Skin epidermis (tissue), 12 donors: ENCODE results near the gene MYO5A.
"Not testable (repeated sequence)": the region's sequence is repeated elsewhere in the genome, so short reads cannot be mapped to it uniquely, and the experiment has no call there.

ENCODE experiments used
- H3K27ac ChIP-seq, 21 experiments: fragments of 200-600 bp; sonication (generic) in 11 of 21; one replicate each; pipeline ENCODE4 v1.5.0; 2020; ENCODE audit warnings: mild to moderate bottlenecking in 3 of 21, inconsistent platforms in 2 of 21, moderate library complexity in 2 of 21
- H3K4me3 ChIP-seq, 7 experiments: fragments of 200-600 bp; sonication (generic) in 2 of 7; one replicate each; pipeline ENCODE4 v1.5.0; 2020; ENCODE audit warnings: inconsistent platforms in 2 of 7, mild to moderate bottlenecking in 2 of 7, moderate library complexity in 1 of 7

The MYO5A gene

GRCh38 chr15:52439042-52439441 is 89.6 kb downstream of the MYO5A start:
- not testable (repeated sequence) for H3K4me3 ChIP-seq

GRCh38 chr15:52438047-52438446 is 90.6 kb downstream of the MYO5A start:
- H3K27ac ChIP-seq, result peak overlapping the region in 3 of 21 experiments; percentile 5 to 54 (median 13)
- H3K4me3 ChIP-seq, result no peak overlapping the region

More at GRCh38 chr15:52439042-52439441, 89.6 kb downstream of the MYO5A start:
- H3K27ac ChIP-seq, result not testable (repeated sequence)

- Histone ChIP-seq H3K27ac (peak overlapping the region in 1 of 21 experiments; percentile 5), H3K4me3 (no peak overlapping the region)
These were observed 91.0 kb downstream of the MYO5A start for GRCh38 chr15:52437646-52438045.

GRCh38 chr15:52436981-52437380 is 91.7 kb downstream of the MYO5A start:
- H3K27ac ChIP-seq, result no peak overlapping the region

GRCh38 chr15:52434885-52435284 is 93.8 kb downstream of the MYO5A start:
- Histone ChIP-seq H3K4me3 (no peak overlapping the region), H3K27ac (no peak overlapping the region)

More at GRCh38 chr15:52436981-52437380, 91.7 kb downstream of the MYO5A start:
- no peak overlapping the region for H3K4me3 ChIP-seq

- Histone ChIP-seq H3K27ac (no peak overlapping the region), H3K4me3 (no peak overlapping the region)
These were observed 100.4 kb downstream of the MYO5A start for GRCh38 chr15:52428297-52428696.

- H3K27ac ChIP-seq, result no peak overlapping the region
- no peak overlapping the region for H3K4me3 ChIP-seq
These were observed 100.9 kb downstream of the MYO5A start for GRCh38 chr15:52427804-52428203.

- Histone ChIP-seq H3K4me3 (no peak overlapping the region), H3K27ac (no peak overlapping the region)
These were observed 103.7 kb downstream of the MYO5A start for GRCh38 chr15:52424856-52425431.

GRCh38 chr15:52423852-52424251 is 104.8 kb downstream of the MYO5A start:
- H3K27ac ChIP-seq, result no peak overlapping the region
- H3K4me3 ChIP-seq, result no peak overlapping the region

GRCh38 chr15:52422001-52422400 is 106.7 kb downstream of the MYO5A start:
- H3K27ac ChIP-seq, result no peak overlapping the region
- no peak overlapping the region for H3K4me3 ChIP-seq

- no peak overlapping the region for H3K27ac ChIP-seq
- no peak overlapping the region for H3K4me3 ChIP-seq
These were observed 107.7 kb downstream of the MYO5A start for GRCh38 chr15:52421029-52421428.

- H3K4me3 ChIP-seq, result no peak overlapping the region
- H3K27ac ChIP-seq, result no peak overlapping the region
These were observed 109.2 kb downstream of the MYO5A start for GRCh38 chr15:52419494-52419893.

- no peak overlapping the region for H3K4me3 ChIP-seq
- no peak overlapping the region for H3K27ac ChIP-seq
These were observed 110.7 kb downstream of the MYO5A start for GRCh38 chr15:52417957-52418356.

GRCh38 chr15:52417521-52417920 is 111.2 kb downstream of the MYO5A start:
- no peak overlapping the region for H3K4me3 ChIP-seq
- no peak overlapping the region for H3K27ac ChIP-seq

- not testable (repeated sequence) for H3K4me3 ChIP-seq
These were observed 112.1 kb downstream of the MYO5A start for GRCh38 chr15:52416566-52416965.

GRCh38 chr15:52415628-52416027 is 113.1 kb downstream of the MYO5A start:
- Histone ChIP-seq H3K4me3 (no peak overlapping the region), H3K27ac (peak overlapping the region in 4 of 21 experiments; percentile 21 to 62 (median 40))

More at GRCh38 chr15:52416566-52416965, 112.1 kb downstream of the MYO5A start:
- H3K27ac ChIP-seq, result peak overlapping the region in 2 of 21 experiments; percentile 45 to 62

GRCh38 chr15:52414936-52415335 is 113.7 kb downstream of the MYO5A start:
- H3K27ac ChIP-seq, result peak overlapping the region in 2 of 21 experiments; percentile 35 to 62

GRCh38 chr15:52408823-52409222 is 119.9 kb downstream of the MYO5A start:
- H3K4me3 ChIP-seq, result no peak overlapping the region
- no peak overlapping the region for H3K27ac ChIP-seq

More at GRCh38 chr15:52414936-52415335, 113.7 kb downstream of the MYO5A start:
- H3K4me3 ChIP-seq, result no peak overlapping the region

GRCh38 chr15:52407374-52407773 is 121.3 kb downstream of the MYO5A start:
- Histone ChIP-seq H3K27ac (no peak overlapping the region), H3K4me3 (no peak overlapping the region)

- Histone ChIP-seq H3K4me3 (no peak overlapping the region), H3K27ac (no peak overlapping the region)
These were observed 122.1 kb downstream of the MYO5A start for GRCh38 chr15:52406601-52407000.

GRCh38 chr15:52405856-52406255 is 122.8 kb downstream of the MYO5A start:
- H3K4me3 ChIP-seq, result no peak overlapping the region
- H3K27ac ChIP-seq, result no peak overlapping the region

GRCh38 chr15:52397118-52397517 is 131.6 kb downstream of the MYO5A start:
- H3K27ac ChIP-seq, result no peak overlapping the region
- no peak overlapping the region for H3K4me3 ChIP-seq
